Activated naive CD8-positive, alpha-beta T cell treated with anti-CD3 and anti-CD28 coated beads, Interleukin-2, amount 10 ng/mL, durations not matched to agents 7 days and 5 days (primary cell): ENCODE measurements around the gene NUDT9. TPM values are rescaled to one million over a fixed set of nuclear protein-coding genes. Genes with fewer than 3 reads are reported as not detected.
"Not testable (repeated sequence)": the region's sequence is repeated elsewhere in the genome, so short reads cannot be mapped to it uniquely, and the experiment has no call there.

ENCODE experiments used
- ATAC-seq: fragments of 150-1000 bp; cut with Tn5 transposase; one replicate; pipeline ENCODE4 v1.10.0; 2021; ENCODE audit warnings: low read depth, moderate library complexity
- POLR2A ChIA-PET: fragments of 350-600 bp; sonication (Branson Sonifier 250); formaldehyde crosslinking; loops from one replicate; lab custom pipeline; 2021; ENCODE audit warnings: antibody characterized with exemption; lab: Charles Lee
- DNase-seq: peaks from one replicate; pipeline ENCODE4 v3.0.0; 2021
- H3K27ac Mint-ChIP-seq: one replicate; pipeline ENCODE4 v1.8.0; 2022; ENCODE audit warnings: mild to moderate bottlenecking, mixed read lengths
- H3K27me3 Mint-ChIP-seq: one replicate; pipeline ENCODE4 v1.8.0; 2022; ENCODE audit warnings: mild to moderate bottlenecking, moderate library complexity, mixed read lengths
- H3K36me3 Mint-ChIP-seq: one replicate; pipeline ENCODE4 v1.8.0; 2021; ENCODE audit warnings: mild to moderate bottlenecking, mixed read lengths
- H3K4me1 Mint-ChIP-seq: one replicate; pipeline ENCODE4 v1.8.0; 2021; ENCODE audit warnings: mixed read lengths
- H3K4me3 Mint-ChIP-seq: one replicate; pipeline ENCODE4 v1.8.0; 2022; ENCODE audit warnings: mild to moderate bottlenecking, moderate library complexity, mixed read lengths
- H3K9me3 Mint-ChIP-seq: one replicate; pipeline ENCODE4 v1.8.0; 2021; ENCODE audit warnings: mixed read lengths
- total RNA-seq, 2 experiments: library from RNA; stranded (reverse); gene quantifications; one replicate each; pipeline ENCODE4 v1.2.3, GENCODE V29; 2021

The NUDT9 gene
- total RNA-seq, 2 experiments from 2014 or later, result 10.5 to 13.4 TPM

DNA sequence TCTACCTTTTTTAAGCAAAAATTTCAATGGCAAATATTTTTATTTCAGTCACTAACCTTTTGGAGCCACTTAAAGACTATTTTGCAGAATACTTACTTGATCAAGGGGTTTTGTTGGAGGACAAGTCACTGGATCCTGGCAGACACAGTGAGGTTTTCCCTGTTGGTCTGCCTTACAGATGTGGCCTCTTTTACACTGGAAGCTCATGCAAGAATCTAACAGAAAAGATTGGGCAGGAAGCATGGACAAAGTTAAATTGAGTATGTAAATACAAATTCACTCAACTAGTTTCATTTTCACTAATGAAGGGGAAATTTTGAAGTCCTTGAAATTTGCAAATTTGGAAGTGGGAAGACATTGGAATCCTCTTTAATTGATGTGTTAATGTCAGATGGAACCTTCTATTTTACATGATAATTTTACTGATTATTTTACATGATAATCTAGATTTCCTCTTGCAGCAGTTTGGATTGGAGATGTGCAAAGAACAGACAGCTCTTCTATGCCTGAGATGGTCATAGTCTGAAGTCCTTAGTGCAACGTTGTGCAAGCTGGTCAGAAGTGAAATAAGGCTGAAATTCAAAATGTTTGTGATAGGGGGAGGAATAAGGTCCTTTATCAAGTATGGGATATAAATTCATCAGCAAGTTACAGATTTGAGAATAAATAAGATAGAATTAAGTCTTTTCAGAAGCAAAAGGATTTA, 68.4 kb downstream of the NUDT9 start:
- ATAC-seq (no peak), DNase-seq (no peak)
- Mint-ChIP-seq H3K9me3 (no peaks in the 10 kb centered on the region), H3K4me1 (peaks cover 2% of the 10 kb centered on the region), H3K27ac (no peak overlapping the region), H3K27me3 (no peaks in the 10 kb centered on the region), H3K4me3 (no peak overlapping the region), H3K36me3 (no peaks in the 10 kb centered on the region)
- POLR2A ChIA-PET, result no interaction called here

- POLR2A ChIA-PET, result no interaction called here
These were observed 69.1 kb downstream of the NUDT9 start for GRCh38 chr4:87491436-87491835.

GRCh38 chr4:87491851-87492250, 69.5 kb downstream of the NUDT9 start:
- H3K4me3 Mint-ChIP-seq, H3K27me3 Mint-ChIP-seq, H3K36me3 Mint-ChIP-seq, ATAC-seq, H3K27ac Mint-ChIP-seq, POLR2A ChIA-PET, DNase-seq, H3K9me3 Mint-ChIP-seq, H3K4me1 Mint-ChIP-seq: not testable (repeated sequence)

More at GRCh38 chr4:87491436-87491835, 69.1 kb downstream of the NUDT9 start:
- H3K36me3 Mint-ChIP-seq, result no peaks in the 10 kb centered on the region
- no peak overlapping the region for H3K27ac Mint-ChIP-seq
- H3K4me1 Mint-ChIP-seq, result peaks cover 2% of the 10 kb centered on the region
- no peak overlapping the region for H3K4me3 Mint-ChIP-seq
- H3K27me3 Mint-ChIP-seq, result no peaks in the 10 kb centered on the region
- no peak for ATAC-seq
- no peaks in the 10 kb centered on the region for H3K9me3 Mint-ChIP-seq
- no peak for DNase-seq

DNA sequence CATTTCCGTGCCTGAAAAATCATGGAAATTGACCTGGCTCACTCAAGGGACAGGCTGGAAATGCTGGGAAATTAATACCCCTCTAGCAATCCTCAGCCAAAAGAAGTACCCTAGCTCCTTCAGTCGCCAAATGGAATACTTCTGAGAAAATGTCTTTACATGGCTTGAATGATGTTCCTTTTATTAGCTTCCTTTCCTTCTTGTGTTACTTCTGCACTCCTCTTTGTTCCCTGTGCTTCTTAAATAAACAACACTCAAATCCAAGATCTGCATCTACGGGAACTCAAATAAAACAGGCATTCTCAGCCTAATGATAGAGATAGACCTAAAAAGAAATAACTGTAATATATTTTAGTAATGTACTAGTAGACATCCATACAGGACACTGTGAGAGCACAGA, 70.7 kb downstream of the NUDT9 start:
- Mint-ChIP-seq H3K36me3 (no peaks in the 10 kb centered on the region), H3K9me3 (no peaks in the 10 kb centered on the region), H3K27ac (no peak overlapping the region), H3K4me3 (no peak overlapping the region), H3K4me1 (peaks cover 3% of the 10 kb centered on the region), H3K27me3 (no peaks in the 10 kb centered on the region)
- POLR2A ChIA-PET, result no interaction called here
- ATAC-seq (no peak), DNase-seq (no peak)

GRCh38 chr4:87497159-87497558, 74.8 kb downstream of the NUDT9 start:
- no peak overlapping the region for H3K4me3 Mint-ChIP-seq
- no peaks in the 10 kb centered on the region for H3K9me3 Mint-ChIP-seq
- ATAC-seq, result no peak
- POLR2A ChIA-PET, result no interaction called here
- no peak overlapping the region for H3K27ac Mint-ChIP-seq
- H3K4me1 Mint-ChIP-seq, result peaks cover 4% of the 10 kb centered on the region
- no peak for DNase-seq
- H3K27me3 Mint-ChIP-seq, result peaks cover 4% of the 10 kb centered on the region
- H3K36me3 Mint-ChIP-seq, result no peaks in the 10 kb centered on the region

- Mint-ChIP-seq H3K4me3 (no peak overlapping the region), H3K4me1 (peaks cover 4% of the 10 kb centered on the region), H3K36me3 (no peaks in the 10 kb centered on the region), H3K9me3 (no peaks in the 10 kb centered on the region), H3K27ac (no peak overlapping the region), H3K27me3 (peaks cover 4% of the 10 kb centered on the region)
- no peak for DNase-seq
- POLR2A ChIA-PET, result no interaction called here
- no peak for ATAC-seq
These were observed 75.2 kb downstream of the NUDT9 start for GRCh38 chr4:87497578-87497977.

DNA sequence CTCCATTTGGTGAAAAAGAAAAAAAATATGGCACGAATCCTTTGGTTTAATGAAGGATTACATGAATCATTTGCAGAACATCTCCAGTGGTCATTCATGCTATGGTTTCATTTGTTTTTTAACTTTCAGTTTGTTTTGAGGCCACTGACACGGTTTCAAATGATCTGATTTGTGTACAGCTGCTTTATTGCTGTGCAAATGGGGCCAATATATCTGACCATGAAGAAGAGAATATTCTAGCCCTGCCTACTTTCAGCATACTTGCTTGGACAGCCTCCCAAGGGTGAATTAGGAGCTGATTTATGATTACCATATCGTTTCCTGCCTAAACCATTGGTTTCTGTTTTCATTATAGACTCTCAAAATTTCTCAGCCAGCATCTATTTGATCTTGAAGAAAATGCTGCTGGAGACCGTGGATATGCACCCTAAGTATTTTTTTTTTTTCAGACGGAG, 76.1 kb downstream of the NUDT9 start:
- no peaks in the 10 kb centered on the region for H3K36me3 Mint-ChIP-seq
- DNase-seq (no peak), ATAC-seq (no peak)
- H3K4me1 Mint-ChIP-seq, result peaks cover 4% of the 10 kb centered on the region
- no peaks in the 10 kb centered on the region for H3K9me3 Mint-ChIP-seq
- peak overlapping the region; percentile 20 for H3K4me3 Mint-ChIP-seq
- peaks cover 4% of the 10 kb centered on the region for H3K27me3 Mint-ChIP-seq
- POLR2A ChIA-PET, result no interaction called here
- H3K27ac Mint-ChIP-seq, result no peak overlapping the region

DNA sequence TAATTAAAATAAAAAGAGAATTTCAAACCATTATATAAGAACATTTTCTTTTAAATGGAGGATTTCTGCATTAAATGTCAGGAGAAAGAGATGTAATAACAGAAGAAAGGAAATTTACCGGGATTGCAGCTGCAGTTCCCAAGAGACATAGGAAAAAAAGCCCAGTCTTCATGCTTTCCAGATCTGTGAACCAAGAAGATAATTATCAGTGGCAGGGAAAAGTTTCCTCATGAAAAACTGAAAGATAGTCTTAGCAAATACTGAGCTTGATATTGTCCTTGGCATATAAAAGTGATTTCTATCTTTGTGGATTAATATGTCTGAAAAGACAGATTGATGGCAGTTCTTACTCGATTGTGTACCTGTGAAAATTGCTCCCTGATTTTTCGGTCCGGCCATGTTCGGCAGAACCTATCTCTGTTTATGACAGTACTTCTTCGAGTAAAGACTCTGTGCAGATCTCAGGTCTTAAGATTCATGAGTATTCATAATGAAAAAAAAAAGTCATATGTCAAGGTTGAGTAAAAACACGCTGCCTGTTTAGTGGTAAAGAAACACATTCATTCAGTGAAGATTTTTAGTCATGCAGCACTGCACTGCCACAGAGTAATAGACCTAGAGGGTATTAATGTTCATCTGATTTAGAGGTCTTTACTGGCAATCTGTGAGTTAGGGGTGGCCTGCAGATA, 77.2 kb downstream of the NUDT9 start:
- Mint-ChIP-seq H3K27ac (no peak overlapping the region), H3K4me3 (no peak overlapping the region), H3K9me3 (no peaks in the 10 kb centered on the region), H3K4me1 (peaks cover 4% of the 10 kb centered on the region), H3K27me3 (peaks cover 7% of the 10 kb centered on the region), H3K36me3 (no peaks in the 10 kb centered on the region)
- POLR2A ChIA-PET, result no interaction called here
- no peak for ATAC-seq
- no peak for DNase-seq

DNA sequence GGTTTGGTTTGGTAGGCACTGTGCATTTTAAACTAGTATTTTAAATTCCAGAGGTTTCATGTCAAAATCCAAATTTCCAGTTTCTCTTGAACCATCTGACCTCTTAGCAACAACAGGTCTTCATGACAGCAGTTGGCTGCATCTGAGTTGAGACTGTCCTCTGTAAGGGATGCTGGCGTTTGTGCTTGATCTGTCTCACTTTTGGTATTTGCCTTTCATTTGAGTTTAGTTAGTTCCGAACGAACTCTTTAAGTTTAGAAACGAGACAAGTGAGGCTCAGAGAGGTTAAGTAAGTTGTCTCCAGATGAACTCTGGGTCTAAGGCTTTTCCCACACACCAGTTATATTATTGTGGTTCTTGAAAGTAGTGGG, 77.7 kb downstream of the NUDT9 start:
- Mint-ChIP-seq H3K9me3 (no peaks in the 10 kb centered on the region), H3K27me3 (peaks cover 7% of the 10 kb centered on the region), H3K27ac (no peak overlapping the region), H3K4me1 (peaks cover 4% of the 10 kb centered on the region), H3K4me3 (no peak overlapping the region), H3K36me3 (no peaks in the 10 kb centered on the region)
- POLR2A ChIA-PET, result no interaction called here
- ATAC-seq (no peak), DNase-seq (no peak)

DNA sequence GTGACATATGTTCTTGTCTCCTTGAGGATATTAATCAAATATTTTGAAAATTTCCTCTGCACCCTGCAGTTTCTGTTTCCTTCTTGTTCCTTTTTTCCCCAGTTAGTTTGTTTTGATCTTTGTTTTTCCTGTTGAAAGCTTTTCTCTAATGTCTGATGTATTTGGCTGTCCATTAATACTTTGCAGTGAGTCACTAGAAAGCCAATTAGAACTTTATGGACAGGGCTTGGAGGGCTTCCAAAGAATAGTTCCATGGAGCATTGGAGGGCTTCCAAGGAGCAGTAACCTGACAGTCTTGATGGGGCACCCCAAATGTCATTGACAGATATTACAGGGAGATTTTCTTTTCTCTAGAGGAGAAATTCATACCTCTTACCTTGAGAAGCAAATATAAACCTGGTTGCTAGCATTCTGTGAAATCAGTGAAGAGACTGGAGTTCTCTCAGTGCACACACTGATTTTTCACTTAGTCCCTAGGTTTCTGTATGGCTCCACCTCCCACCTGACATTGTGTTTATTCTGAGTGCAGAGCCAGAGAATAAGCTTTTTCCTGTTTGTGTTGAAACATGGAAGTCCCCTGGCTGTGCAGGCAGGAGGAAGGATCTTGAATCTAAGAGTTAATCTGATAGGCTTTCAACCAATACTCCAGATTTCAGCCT, 80.3 kb downstream of the NUDT9 start:
- DNase-seq (no peak), ATAC-seq (no peak)
- H3K27me3 Mint-ChIP-seq, result peaks cover 7% of the 10 kb centered on the region
- H3K9me3 Mint-ChIP-seq, result no peaks in the 10 kb centered on the region
- POLR2A ChIA-PET, result no interaction called here
- no peaks in the 10 kb centered on the region for H3K36me3 Mint-ChIP-seq
- H3K27ac Mint-ChIP-seq, result no peak overlapping the region
- H3K4me1 Mint-ChIP-seq, result peaks cover 4% of the 10 kb centered on the region
- H3K4me3 Mint-ChIP-seq, result no peak overlapping the region

DNA sequence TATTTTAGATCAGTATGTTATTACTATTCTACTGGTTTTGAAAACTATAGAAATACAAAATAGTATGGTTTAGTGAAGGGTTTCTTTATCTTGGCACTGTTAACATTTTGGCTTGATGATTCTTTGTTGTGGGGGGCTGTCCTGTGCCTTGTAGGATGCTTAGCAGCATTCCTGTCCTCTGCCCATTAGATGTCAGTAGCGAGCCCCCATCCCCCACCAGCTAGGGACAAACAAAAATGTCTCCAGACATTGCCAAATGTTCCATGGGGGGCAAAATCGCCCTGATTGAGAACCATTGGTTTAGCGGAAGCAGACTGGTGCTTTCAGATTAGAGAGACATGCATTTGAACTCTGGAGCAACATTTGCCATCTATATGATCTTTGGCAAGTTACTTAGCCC, 83.5 kb downstream of the NUDT9 start:
- H3K4me3 Mint-ChIP-seq, result no peak overlapping the region
- H3K4me1 Mint-ChIP-seq, result no peaks in the 10 kb centered on the region
- POLR2A ChIA-PET, result no interaction called here
- H3K27ac Mint-ChIP-seq, result no peak overlapping the region
- ATAC-seq, result no peak
- H3K36me3 Mint-ChIP-seq, result no peaks in the 10 kb centered on the region
- peaks cover 5% of the 10 kb centered on the region for H3K27me3 Mint-ChIP-seq
- no peak for DNase-seq
- no peaks in the 10 kb centered on the region for H3K9me3 Mint-ChIP-seq

- Mint-ChIP-seq H3K36me3 (no peaks in the 10 kb centered on the region), H3K27ac (no peak overlapping the region), H3K4me1 (no peaks in the 10 kb centered on the region), H3K27me3 (peaks cover 3% of the 10 kb centered on the region), H3K9me3 (no peaks in the 10 kb centered on the region), H3K4me3 (no peak overlapping the region)
- no peak for ATAC-seq
- DNase-seq, result no peak
- POLR2A ChIA-PET, result no interaction called here
These were observed 84.8 kb downstream of the NUDT9 start for GRCh38 chr4:87506974-87507701.
